Measurements from ENCODE around the gene ACTG1. TPM values are rescaled to one million over a fixed set of nuclear protein-coding genes. Genes with fewer than 3 reads are reported as not detected.

The ACTG1 gene
- total and polyA plus RNA-seq, 2 experiments from 2014 or later, result 1,036 to 2,883 TPM

GRCh38 chr17:81518113-81518784 is 5.7 kb upstream of the ACTG1 start:
- no peak overlapping the region for H3K27ac ChIP-seq
- TF ChIP-seq CTCF (IDR thresholded peaks at IDR 0.05; ENCODE audit: low read depth, low read length), result no peak
- no peaks in the 10 kb centered on the region for H3K36me3 ChIP-seq
- H3K4me3 ChIP-seq, result no peak overlapping the region
- H3K4me1 ChIP-seq (ENCODE audit: low read depth), result peaks cover 36% of the 10 kb centered on the region
- H3K27me3 ChIP-seq, result peaks cover 5% of the 10 kb centered on the region
- H3K9me3 ChIP-seq (ENCODE audit: low read depth), result no peaks in the 10 kb centered on the region
- peak; percentile 29 to 55 for DNase-seq (ENCODE audit: low read depth in 1 of 2, low spot score in 1 of 2)

- Histone ChIP-seq H3K27me3 (peaks cover 5% of the 10 kb centered on the region), H3K4me1 (ENCODE audit: low read depth) (peaks cover 36% of the 10 kb centered on the region), H3K27ac (no peak overlapping the region), H3K4me3 (no peak overlapping the region), H3K36me3 (peaks cover 3% of the 10 kb centered on the region), H3K9me3 (ENCODE audit: low read depth) (no peaks in the 10 kb centered on the region)
- peak in 1 of 2 donors; percentile 14 for DNase-seq (ENCODE audit: low read depth in 1 of 2, low spot score in 1 of 2)
- no peak for TF ChIP-seq CTCF (IDR thresholded peaks at IDR 0.05; ENCODE audit: low read depth, low read length)
Measured at GRCh38 chr17:81517339-81518112, 4.9 kb upstream of the ACTG1 start.

DNA sequence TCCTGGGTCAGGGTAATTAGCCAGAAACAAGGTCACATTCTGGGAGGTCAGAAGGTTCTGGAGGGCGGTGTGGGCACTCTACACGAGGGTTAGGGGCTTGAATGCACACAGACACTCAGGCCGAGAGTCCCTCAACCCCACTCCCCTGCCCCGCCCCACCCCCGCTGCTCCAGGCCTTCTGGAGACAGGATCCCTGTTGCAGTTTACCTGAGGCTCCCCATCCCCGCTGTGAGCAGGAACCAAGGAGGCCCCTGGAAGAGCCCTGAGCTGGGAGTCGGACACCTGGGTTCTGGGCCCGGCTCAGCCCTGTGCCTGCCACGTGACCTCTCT is 4.4 kb upstream of the ACTG1 start:
- Histone ChIP-seq H3K27me3 (peaks cover 5% of the 10 kb centered on the region), H3K27ac (no peak overlapping the region), H3K4me1 (ENCODE audit: low read depth) (peaks cover 36% of the 10 kb centered on the region), H3K4me3 (no peak overlapping the region), H3K9me3 (ENCODE audit: low read depth) (no peaks in the 10 kb centered on the region), H3K36me3 (peaks cover 8% of the 10 kb centered on the region)
- TF ChIP-seq CTCF (IDR thresholded peaks at IDR 0.05; ENCODE audit: low read depth, low read length), result no peak
- DNase-seq (ENCODE audit: low read depth in 1 of 2, low spot score in 1 of 2), result peak in 1 of 2 donors; percentile 0

- TF ChIP-seq CTCF (IDR thresholded peaks at IDR 0.05; ENCODE audit: low read depth, low read length), result no peak
- H3K4me3 ChIP-seq, result no peak overlapping the region
- H3K9me3 ChIP-seq (ENCODE audit: low read depth), result no peaks in the 10 kb centered on the region
- DNase-seq (ENCODE audit: low read depth in 1 of 2, low spot score in 1 of 2), result peak in 1 of 2 donors; percentile 0
- peaks cover 5% of the 10 kb centered on the region for H3K27me3 ChIP-seq
- H3K27ac ChIP-seq, result no peak overlapping the region
- peaks cover 14% of the 10 kb centered on the region for H3K36me3 ChIP-seq
- peaks cover 36% of the 10 kb centered on the region for H3K4me1 ChIP-seq (ENCODE audit: low read depth)
Measured at GRCh38 chr17:81516439-81516838, 3.8 kb upstream of the ACTG1 start.

DNA sequence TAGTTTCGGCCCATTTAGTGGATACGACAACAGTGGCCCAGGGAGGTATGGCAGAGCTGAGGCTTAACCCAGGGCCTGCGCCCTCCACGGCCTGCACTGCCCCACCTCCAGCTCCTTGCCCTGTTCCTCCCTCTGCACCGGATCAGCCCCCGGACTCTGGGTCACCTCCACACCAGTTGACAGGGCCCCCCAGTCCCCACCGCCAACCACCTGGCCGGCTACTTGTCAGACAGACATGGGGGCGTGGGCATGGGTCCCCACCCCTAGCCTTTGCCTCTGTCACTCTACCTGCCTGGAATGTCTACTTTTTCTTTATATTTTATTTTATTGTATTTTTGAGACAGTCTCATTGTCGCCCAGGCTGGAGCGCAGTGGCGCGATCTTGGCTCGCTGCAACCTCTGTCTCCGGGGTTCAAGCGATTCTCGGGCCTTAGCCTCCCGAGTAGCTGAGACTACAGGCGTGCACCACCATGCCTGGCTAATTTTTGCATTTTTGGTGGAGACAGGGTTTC is 3.0 kb upstream of the ACTG1 start:
- H3K27ac ChIP-seq, result peak overlapping the region; percentile 100
- no peaks in the 10 kb centered on the region for H3K9me3 ChIP-seq (ENCODE audit: low read depth)
- peak overlapping the region; percentile 100 for H3K4me3 ChIP-seq
- peaks cover 3% of the 10 kb centered on the region for H3K27me3 ChIP-seq
- TF ChIP-seq CTCF (IDR thresholded peaks at IDR 0.05; ENCODE audit: low read depth, low read length), result no peak
- DNase-seq (ENCODE audit: low read depth in 1 of 2, low spot score in 1 of 2), result no peak
- peaks cover 33% of the 10 kb centered on the region for H3K4me1 ChIP-seq (ENCODE audit: low read depth)
- H3K36me3 ChIP-seq, result peaks cover 22% of the 10 kb centered on the region
